HG03558 (cell line): ENCODE measurements around the gene LHX8.
"Not testable (repeated sequence)": the region's sequence is repeated elsewhere in the genome, so short reads cannot be mapped to it uniquely, and the experiment has no call there.

Source experiments
- ATAC-seq: cut with Tn5 transposase; IDR thresholded peaks from one replicate; pipeline ENCODE4 v1.9.1; 2021; ENCODE audit warnings: moderate number of reproducible peaks; ENCODE audit not compliant: unreplicated experiment; ENCODE audit errors: extremely low read depth

LHX8 gene

DNA sequence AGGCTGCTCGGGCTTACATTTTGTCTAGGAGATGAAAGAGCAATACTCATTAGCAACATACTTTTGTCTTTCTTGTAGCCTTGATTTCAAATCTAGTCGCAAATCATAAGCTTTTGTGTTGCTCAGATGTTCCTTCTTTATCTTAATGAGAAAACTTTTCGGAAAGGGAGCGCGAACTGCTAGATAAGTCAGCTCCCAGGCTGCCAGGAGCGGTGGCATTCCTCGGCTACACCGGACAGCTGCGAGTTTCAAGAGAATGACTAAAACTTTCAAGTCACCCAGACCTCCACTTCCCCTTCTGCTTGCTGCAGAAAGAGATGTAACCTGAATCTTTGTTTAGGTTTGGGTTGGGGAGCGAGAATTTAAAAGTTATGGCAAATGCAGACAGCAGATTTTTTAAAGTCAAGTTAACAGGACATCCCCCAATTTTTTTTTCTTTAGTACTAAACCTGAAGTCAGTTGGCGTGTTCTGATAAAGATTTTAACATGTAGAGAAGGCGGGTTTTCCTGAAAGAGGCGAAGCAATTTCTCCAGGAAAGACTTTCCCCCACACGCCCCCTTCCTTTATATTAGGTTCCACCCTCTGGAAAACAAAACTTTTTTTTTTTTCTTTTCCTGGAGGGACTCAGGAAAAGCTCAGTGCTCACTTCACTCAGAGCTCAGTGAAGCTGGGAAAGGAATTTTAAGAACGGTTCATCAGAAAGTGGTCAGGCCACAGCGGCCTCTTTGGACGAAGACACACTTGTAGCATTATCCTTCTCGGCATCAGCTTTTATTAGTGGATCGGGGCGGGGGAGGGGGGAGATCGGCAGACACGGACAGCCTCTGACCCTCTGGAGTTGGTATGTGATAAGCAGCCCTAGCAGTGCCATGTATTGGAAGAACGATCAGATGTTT is at the start of gene LHX8:
TSS of gene LHX8 (plus strand) at position 639 of the 897 bp plus-strand sequence. CDS start 2,227 bp downstream, outside the sequence.
- ATAC-seq: no peak

DNA sequence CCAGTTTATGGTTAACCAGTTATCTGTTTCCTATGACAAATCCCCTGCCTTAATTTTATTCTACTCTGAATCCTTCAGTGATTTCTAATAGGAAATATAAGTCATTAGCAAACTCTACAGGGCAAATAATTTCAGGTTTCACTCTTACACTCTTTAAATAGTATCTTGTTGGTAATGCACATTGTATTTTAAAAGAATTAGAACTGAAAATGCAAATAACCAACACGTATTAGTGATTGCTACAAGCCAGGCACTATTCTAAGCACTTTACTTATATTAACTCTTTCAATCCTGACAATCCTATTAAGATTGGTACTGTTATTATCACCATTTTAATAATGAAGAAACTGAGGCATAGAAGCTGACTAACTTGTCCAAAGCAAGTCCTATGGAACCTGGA is 48.3 kb upstream of the LHX8 start:
- ATAC-seq: no peak

DNA sequence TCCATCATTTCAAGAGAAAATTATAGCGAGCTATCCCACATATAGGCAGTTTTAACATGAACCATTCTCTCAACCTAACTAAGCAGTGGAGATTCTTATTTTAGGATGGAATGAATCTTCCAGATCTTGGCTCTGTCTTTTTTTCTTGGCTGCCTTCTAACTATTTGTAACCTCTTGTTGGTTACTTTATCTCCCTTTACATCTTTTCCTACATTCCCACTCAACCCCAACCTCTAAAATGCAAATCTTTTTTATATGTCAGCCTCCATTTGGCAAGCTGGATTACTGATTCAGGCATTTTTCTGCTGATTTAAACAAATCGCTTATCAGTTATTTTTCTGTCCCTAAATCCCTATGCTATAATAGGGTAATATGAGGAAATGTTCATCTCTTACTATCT is 46.9 kb upstream of the LHX8 start:
- no peak for ATAC-seq

DNA sequence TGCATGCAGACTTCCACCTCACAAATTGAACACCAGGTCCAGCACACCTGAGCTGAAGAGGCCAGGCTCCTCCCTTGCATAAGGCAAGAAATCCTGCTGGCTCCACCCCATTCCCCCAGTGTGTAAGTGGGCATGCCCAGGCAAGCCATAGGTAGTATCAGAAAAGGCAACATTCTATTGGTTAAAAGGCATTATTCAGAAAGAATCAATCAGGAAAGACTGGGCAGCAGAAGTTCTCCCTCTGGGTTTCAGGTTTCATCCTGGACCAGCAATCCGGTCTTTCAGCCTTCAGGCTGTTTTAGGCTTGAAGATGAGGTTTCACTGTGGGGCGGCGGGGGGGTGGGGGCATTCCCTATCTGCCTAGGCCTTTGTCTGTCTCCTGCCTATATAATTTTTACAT is 42.0 kb upstream of the LHX8 start:
- ATAC-seq: no peak

DNA sequence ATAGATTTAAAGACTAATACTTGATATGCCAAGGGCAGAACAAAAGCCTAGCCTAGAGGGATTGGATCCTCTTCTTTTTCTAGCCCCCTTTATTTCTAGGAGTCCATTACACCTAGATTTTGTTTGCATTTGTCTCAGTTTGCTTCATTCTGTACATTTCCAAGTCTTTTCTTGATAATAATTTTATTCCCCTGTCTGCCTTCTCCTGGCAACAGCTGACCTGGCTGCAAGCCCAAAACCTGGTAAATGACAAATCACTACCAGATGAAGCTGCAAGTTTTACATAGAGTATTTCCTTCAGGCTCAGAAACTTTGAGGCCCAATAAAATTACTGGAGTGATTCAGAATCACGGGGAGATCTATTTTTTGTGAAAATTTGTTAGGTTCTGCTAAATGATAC is 36.5 kb upstream of the LHX8 start:
- ATAC-seq: no peak

DNA sequence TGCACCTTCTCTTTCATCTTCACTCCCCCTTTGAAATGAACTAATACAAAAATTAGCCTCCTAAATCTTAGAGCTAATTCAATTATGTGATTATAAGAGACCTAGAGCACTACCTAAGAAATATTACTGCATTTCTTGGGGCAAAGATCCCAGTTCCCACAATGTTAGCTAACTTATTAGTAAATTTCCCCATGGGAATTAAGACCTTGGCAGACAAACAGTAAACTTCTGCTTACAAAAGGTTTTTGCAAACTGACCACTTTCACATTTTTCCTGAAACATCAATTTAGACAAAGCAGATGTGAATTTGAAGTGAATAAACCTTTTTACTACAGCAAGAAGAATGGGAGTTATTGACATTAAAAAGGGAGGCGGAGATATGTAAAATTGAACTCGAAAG is 34.6 kb upstream of the LHX8 start:
- no peak for ATAC-seq

DNA sequence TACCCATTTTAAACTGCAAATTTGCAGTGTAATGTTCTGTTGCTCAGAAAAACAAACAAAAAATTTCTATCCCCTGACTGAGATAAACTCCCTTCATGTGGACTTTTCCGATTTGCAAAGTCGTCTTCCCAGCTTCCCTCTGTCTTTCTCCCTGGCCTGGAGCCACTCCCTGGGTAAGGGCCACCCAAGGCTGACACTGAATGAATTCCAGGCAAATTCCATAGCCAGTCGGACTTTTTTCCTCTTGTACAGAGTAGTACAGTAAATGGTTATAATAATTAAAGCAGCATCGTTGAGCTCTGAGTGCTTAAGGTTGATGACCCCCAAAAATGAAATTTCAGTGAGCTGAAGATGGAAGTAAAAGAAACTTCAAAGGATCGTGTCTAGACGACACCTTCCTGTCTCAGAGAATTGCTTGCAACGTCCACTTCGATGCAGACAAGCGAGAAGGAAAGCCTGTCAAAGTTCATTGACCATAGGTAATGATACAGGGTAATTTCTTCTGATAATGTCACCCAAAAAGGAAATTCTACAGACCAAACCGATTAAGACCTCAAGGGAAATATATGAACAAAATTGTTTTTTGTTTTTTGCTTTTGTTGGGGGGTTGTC is 33.6 kb upstream of the LHX8 start:
- no peak for ATAC-seq

DNA sequence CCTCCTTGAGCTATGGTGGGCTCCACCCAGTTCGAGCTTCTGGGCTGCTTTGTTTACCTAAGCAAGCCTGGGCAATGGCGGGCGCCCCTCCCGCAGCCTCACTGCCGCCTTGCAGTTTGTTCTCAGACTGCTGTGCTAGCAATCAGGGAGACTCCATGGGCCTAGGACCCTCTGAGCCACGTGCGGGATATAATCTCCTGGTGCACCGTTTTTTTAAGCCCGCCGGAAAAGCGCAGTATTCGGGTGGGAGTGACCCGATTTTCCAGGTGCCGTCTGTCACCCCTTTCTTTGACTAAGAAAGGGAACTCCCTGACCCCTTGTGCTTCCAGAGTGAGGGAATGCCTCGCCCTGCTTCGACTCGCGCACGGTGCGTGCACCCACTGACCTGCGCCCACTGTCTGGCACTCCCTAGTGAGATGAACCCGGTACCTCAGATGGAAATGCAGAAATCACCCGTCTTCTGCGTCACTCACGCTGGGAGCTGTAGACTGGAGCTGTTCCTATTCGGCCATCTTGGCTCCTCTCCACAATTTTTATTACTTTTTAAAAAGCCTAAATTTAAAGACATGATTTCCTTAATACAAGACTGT is 21.7 kb upstream of the LHX8 start:
- not testable (repeated sequence) for ATAC-seq

DNA sequence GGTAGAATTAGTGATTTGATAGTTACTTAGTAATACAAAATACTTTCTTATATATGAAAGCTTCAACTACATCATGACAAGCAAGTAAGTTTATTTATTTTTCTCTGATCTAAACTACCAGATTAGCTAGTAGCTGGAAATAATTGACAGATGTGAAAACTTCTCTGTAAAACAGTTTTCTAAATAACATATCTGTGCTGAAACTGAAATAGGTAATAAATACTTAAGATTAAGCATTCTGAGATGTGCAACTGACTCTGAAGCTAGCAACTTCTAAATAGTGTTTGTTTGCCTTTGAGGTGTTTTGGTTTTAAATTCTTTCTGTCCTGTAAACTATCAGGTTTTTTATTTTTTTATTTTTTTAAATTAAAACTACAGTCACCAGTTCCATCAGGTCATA is 18.5 kb upstream of the LHX8 start:
- no peak for ATAC-seq

DNA sequence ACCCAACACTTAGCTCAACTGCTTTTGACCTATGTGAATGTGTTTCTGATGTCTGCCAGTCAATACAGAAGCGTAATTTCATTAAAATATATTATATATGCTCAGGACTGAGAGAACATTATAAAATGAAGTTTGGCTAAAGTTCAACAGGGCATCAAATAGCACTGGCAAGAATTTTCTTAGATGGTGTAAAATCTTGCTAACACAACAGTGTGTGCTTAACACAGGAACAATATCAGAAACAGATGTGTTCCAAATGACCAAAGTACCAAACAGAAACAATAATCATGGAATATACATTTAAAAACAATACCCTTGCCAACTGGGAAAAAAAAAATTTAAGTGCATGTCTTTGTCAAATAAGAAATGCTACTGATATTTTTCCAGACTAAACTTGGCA is 10.4 kb upstream of the LHX8 start:
- no peak for ATAC-seq

DNA sequence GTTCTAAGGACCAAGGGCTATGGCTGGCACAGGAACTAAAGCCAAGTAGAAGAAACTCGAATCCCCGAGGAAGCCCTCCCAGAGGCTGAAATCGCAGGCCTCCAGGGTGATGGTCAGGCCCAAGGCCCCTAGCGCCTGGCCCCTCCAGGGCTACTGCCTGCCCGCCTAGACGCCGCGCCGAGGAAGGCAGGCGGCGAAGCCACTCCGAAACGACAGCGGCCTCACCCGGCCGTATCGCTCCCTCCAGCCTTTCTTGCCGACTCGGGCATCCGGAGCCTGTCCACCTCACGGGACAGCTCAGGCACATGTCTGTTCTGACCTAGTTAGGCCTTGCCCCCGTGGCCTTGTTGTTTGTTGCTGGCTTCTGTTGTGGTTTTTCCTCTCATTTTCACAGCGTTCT is 9.7 kb upstream of the LHX8 start:
- ATAC-seq: no peak

DNA sequence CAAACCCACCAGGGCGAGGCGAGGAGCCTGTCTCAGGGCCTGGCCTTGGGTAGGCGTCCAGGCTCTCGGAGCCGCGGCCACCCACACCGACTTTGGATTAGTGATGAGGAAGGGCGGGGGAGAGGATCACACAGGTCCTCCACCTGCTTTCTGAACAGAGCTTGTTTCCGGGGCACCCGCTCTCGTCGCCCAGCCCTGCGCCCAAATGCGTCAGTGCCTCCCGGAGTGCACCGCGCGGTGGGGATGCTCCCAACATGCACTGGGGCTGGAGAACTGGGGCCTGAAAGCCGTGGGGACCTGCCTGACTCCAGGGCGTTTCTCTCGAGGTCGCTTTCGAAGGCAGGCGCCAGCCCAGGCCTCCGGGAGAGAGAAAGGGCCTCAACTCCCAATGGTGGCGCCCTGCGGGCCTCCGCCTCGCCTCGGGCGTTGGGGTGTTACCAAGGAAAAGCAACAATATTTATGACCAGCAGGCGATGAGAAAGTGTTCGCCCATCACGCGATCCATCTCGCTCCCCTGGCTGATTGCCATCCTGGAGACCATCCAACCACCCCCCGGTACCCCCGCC is 8.9 kb upstream of the LHX8 start:
- no peak for ATAC-seq

DNA sequence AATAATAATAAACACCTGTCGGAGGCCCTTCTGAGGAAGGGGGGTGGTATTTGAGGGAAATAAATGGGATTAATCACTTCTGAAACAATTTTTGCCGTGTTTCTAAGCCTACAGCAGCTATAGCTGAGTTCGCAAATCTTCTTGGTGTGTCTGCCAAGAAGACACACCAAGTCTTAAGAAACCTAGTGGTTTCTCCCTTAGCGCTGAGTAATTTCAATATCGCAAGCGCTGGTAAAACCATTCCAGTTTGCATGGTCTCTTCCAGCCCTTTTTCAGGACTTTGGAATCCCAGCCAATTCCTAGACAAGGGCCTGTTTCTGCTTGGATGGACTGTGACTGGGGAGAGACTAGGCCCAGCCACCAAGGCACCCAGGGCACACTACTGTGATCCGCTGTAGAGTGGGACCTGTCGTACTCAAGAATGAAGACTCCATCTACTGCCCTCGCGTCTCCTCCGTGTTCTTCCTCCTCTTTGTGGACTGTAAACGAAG is 7.5 kb upstream of the LHX8 start:
- ATAC-seq: no peak

DNA sequence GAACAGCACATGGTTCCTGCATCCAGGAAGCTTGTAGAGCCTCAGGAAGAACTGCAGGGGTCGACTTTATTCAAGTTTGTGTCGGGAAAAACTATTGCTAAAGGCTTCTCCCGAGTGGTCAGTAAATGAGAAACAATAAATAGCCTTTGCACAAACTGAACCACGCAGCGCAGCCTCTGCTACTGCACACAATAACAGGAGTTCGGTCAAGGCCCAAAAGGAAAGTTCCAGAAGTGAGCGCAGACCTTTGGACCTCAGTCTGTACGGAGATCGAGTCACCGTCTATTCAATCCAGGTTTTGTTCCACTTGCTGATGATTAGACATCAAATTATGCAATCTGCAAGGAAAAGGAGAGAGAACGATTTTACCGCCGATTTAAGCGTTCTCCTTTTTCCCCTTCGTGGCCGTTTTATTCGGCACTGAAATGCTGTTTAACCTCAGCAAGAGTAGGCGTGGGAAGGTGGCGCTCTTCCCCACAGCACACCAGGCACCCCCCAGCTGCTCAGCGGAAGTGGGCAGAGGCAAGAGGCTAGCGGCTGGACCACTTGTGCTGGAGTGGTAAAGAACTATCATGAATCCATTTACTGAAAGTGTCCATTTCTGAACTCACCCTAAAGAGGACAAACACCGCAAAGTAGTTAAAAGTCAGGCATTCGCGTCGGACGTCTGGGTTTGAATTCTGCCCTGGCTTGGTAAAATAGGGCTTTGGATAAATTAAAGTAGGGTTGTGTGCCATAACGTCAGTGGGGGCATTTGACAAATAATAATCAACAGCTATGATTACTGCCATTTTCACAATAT is 6.1 kb upstream of the LHX8 start:
- ATAC-seq: no peak

DNA sequence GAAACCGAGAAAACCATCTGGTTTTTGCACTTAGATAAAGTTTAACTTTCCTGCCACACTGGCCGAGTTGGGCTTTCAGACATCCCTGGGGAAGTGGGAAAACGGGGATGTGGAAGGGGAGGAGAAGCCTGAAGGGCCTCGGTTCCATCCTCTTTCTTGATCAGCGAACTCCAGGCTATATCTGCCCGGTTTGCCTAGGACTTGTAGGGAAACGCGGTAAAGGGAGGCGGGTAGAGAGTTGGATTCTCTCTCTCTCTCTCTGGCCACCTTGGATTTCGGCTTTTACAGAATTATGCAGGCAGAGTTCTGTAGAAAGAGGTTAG is 4.6 kb upstream of the LHX8 start:
- no peak for ATAC-seq

DNA sequence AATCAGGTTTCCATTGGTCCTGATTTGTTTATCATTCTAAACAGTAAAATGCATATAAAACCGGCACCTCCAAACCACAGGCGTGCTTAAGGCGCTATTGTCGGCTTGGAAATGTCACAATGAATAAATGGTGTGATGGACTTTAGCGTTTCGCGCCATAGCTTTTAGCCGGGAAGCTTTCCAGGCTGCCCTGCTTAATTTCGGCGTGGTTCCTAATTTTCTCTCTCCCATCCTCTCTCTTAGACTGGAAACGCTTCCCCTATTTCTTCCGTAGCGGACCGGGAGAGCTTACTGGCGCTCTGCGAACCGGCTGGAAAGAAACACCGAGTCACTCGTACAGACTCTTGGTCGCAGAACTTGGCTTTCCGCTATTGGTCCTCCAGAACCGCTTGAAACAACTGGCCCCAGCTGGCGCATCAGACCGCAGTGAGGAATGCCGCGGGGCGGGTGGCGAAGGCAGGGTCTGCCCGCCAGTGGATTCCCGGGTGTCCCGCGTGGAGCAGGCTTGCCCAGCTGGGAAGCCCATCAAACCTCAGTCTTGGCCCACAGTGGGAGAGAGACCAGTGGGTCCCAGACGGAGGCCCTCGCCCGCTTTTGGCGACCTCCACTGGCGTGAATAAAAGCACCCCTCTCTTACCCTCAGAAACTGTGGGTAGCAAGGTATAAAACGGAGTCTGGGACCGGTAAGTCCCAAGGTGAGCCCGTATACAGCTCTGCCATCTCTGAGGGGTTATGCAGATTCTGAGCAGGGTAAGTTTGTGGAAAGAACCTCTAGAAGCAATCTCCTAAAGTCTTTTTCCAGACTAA is 4.0 kb upstream of the LHX8 start:
- no peak for ATAC-seq

DNA sequence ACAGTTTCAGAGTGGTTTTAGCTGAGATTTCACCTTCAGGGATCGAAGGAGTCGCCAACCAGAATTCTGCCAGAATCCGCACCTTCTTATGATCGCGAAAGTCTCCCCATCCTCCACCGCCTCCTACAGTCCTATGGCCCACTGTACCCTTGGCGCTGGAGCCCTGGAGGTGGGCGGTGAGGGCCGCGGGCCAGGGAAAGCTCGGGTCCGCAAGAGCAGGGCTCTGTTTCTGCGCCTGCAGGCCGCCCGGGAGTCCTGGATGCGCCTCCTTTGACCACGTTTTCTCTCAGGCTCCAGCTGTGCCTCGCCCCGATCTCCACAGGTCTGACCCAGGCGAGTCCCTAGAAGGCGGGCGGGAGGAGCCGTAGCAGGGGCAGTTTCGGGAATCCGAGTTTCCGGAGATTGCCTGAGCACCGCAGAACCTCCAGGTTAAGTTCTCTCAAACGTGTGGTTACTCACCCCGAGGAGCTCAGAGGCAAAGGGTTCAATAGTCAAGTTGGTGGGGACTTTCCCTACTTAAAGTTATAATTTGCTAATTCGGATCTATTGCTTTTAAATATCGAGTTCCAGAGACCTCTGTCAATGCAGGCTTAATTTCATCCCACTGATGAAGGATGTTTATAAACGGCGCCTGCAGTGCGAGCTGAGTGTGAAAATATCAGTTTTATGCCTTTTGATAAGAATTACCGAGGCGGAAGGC is 3.2 kb upstream of the LHX8 start:
- no peak for ATAC-seq

DNA sequence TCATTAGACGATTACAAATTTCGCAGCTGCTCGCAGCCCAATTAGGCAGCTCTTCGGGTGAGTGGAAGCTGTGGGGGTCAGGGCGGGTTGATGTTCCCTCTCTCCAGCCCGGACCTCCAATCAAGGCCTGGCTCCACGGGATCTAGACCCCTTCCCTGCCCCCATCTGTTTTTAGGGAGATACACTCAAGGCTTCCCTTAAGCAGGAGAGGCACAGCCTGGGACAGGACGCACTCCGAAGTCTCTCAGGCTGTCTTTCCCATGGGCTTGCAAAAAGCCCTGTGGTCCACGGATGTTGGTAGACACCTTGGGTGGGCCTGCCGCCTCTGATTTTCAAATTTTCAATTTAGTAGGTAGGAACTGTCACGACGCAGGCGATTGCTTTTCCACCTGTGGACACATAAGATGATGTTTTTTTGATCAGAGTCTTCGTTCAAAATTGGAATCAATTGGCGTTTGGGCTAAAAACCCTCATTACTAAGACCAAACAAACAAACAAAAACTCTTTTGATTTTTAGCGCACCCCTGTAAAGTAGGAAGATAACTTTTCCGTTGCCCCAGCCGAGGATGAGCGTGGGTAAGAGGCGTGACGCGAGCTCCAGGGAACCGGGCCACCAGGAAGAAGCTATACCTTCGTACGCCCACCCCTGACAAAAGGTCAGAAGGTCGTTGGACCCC is 2.5 kb upstream of the LHX8 start:
- ATAC-seq: no peak
